Cardiac muscle cell (in vitro differentiated cells and primary cell): ENCODE results near the gene CLECL1. TPM values are rescaled to one million over a fixed set of nuclear protein-coding genes. Genes with fewer than 3 reads are reported as not detected.

Experiments used
- DNase-seq, 2 donors: peaks; one replicate each; pipeline versions ENCODE4 v3.0.0 to v3.0.0-alpha.2; 2010 to 2017; ENCODE audit warnings: low read depth in 1 of 2, low spot score in 1 of 2
- H3K27ac ChIP-seq: fragments of 200-600 bp; sonication (generic); 2 replicates; pipeline ENCODE4 v1.5.1; 2016
- H3K27me3 ChIP-seq: fragments of 200-600 bp; sonication (generic); 2 replicates; pipeline ENCODE4 v1.6.0; 2016; ENCODE audit warnings: control low read depth
- H3K36me3 ChIP-seq: fragments of 200-600 bp; sonication (generic); 2 replicates; pipeline ENCODE4 v1.5.1; 2016; ENCODE audit warnings: control low read depth
- H3K4me1 ChIP-seq: fragments of 200-600 bp; sonication (generic); 2 replicates; pipeline ENCODE4 v1.8.1; 2017; ENCODE audit warnings: low read depth, mild to moderate bottlenecking, mixed run types
- H3K4me3 ChIP-seq: fragments of 200-600 bp; sonication (generic); 2 replicates; pipeline ENCODE4 v1.5.1; 2016; ENCODE audit warnings: mild to moderate bottlenecking
- H3K9me3 ChIP-seq: fragments of 200-600 bp; sonication (generic); 2 replicates; pipeline ENCODE4 v1.5.1; 2017; ENCODE audit warnings: low read depth, mild to moderate bottlenecking, control low read depth
- CTCF ChIP-seq: IDR thresholded peaks from 2 replicates; pipeline ENCODE4 v1.5.1; 2012; ENCODE audit warnings: low read depth, mild to moderate bottlenecking, low read length
- polyA plus RNA-seq: library from polyadenylated mRNA; unstranded; fragments of >200 nt; fragmentation: Nextera tagmentation; extraction: Ambion mirVana; gene quantifications from 2 replicates; pipeline ENCODE4 v1.2.1, GENCODE V29; 2016
- total RNA-seq: library from RNA; depleted of rRNA; stranded (reverse); fragments of >200 nt; gene quantifications from 2 replicates; pipeline ENCODE4 v1.2.3, GENCODE V29; 2016

Gene CLECL1
- total and polyA plus RNA-seq, 2 experiments from 2014 or later = not detected

- TF ChIP-seq CTCF = no peak
- H3K4me1 ChIP-seq = no peaks in the 10 kb centered on the region
- H3K27ac ChIP-seq = no peak overlapping the region
- no peaks in the 10 kb centered on the region for H3K9me3 ChIP-seq
- no peaks in the 10 kb centered on the region for H3K36me3 ChIP-seq
- DNase-seq = no peak
- H3K4me3 ChIP-seq = no peak overlapping the region
- H3K27me3 ChIP-seq = no peaks in the 10 kb centered on the region
These were observed 30.1 kb upstream of the CLECL1 start for GRCh38 chr12:9763025-9763424.

- DNase-seq = no peak
- no peaks in the 10 kb centered on the region for H3K27me3 ChIP-seq
- H3K9me3 ChIP-seq = no peaks in the 10 kb centered on the region
- no peaks in the 10 kb centered on the region for H3K4me1 ChIP-seq
- H3K4me3 ChIP-seq = no peak overlapping the region
- H3K27ac ChIP-seq = no peak overlapping the region
- no peaks in the 10 kb centered on the region for H3K36me3 ChIP-seq
- TF ChIP-seq CTCF = no peak
These were observed 29.5 kb upstream of the CLECL1 start for GRCh38 chr12:9762369-9762768.

- H3K27ac ChIP-seq = no peak overlapping the region
- no peaks in the 10 kb centered on the region for H3K4me1 ChIP-seq
- DNase-seq = no peak
- TF ChIP-seq CTCF = no peak
- no peak overlapping the region for H3K4me3 ChIP-seq
- H3K36me3 ChIP-seq = no peaks in the 10 kb centered on the region
- no peaks in the 10 kb centered on the region for H3K27me3 ChIP-seq
- H3K9me3 ChIP-seq = no peaks in the 10 kb centered on the region
These were observed 28.5 kb upstream of the CLECL1 start for GRCh38 chr12:9761419-9761781.

- no peak within 1 kb of the TSS for H3K27ac ChIP-seq
- no peaks in the 10 kb centered on the region for H3K36me3 ChIP-seq
- H3K9me3 ChIP-seq = no peaks in the 10 kb centered on the region
- no peaks in the 10 kb centered on the region for H3K27me3 ChIP-seq
- H3K4me3 ChIP-seq = no peak within 1 kb of the TSS
- H3K4me1 ChIP-seq = no peaks in the 10 kb centered on the region
- DNase-seq = no peak
- TF ChIP-seq CTCF = no peak
These were observed 28.0 kb upstream of the CLECL1 start, which contains the start of gene CD69 for GRCh38 chr12:9760699-9761418. TSS of gene CD69 (minus strand) at chr12:9760901. CDS start at chr12:9760820, 81 bp downstream.

- no peak for DNase-seq
- no peak overlapping the region for H3K27ac ChIP-seq
These were observed 27.2 kb upstream of the CLECL1 start for GRCh38 chr12:9760120-9760519.

More at GRCh38 chr12:9760120-9760519, 27.2 kb upstream of the CLECL1 start:
- no peaks in the 10 kb centered on the region for H3K4me1 ChIP-seq
- no peaks in the 10 kb centered on the region for H3K9me3 ChIP-seq
- H3K4me3 ChIP-seq = no peak overlapping the region
- no peaks in the 10 kb centered on the region for H3K36me3 ChIP-seq
- TF ChIP-seq CTCF = no peak
- H3K27me3 ChIP-seq = no peaks in the 10 kb centered on the region
